B cell (primary cell): ENCODE measurements around the gene SLIT3.

ENCODE experiments used
- EZH2 ChIP-seq: IDR thresholded peaks from 2 replicates; pipeline ENCODE4 v1.6.1; 2012; ENCODE audit warnings: borderline replicate concordance, low read depth, mild to moderate bottlenecking, moderate library complexity, low read length; ENCODE audit not compliant: insufficient read depth, poor library complexity, severe bottlenecking
- TF ChIP-seq, protein P1 (sequence below): fragments of 200-600 bp; IDR thresholded peaks from one replicate; pipeline ENCODE4 v1.8.0; 2022; ENCODE audit warnings: antibody characterized with exemption, mild to moderate bottlenecking

DNA sequence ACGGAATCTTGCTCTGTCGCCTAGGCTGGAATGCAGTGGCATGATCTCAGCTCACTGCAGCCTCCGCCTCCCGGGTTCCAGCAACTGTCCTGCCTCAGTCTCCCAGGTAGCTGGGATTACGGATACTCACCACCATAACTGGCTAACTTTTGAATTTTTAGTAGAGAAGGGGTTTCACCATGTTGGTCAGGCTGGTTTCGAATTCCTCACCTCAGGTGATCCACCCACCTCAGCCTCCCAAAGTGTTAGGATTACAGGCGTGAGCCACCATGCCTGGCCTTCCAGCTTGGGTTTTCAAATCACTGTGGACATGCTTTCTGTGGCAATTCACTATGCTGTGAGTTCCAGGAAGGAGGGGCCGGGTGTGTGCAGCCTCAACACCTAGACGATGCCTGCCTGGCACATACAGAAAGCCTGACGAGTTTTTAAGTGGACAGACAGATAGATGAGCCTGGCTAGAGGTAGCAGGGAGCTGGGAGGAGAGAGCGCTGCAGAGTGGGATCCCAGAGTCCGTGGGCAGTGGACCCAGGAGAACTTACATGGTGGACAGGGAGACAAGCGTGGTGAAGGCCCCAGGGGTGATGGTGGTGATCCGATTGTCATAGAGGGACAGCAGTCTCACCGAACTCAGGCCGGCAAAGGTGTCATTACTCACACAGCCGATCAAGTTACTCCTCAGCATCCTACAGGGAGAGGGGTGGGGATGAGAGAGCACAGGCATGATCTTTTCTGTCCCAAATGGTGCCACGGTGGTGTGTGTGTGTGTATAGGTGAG is 548.3 kb downstream of the SLIT3 start:
- TF ChIP-seq, protein P1, sequence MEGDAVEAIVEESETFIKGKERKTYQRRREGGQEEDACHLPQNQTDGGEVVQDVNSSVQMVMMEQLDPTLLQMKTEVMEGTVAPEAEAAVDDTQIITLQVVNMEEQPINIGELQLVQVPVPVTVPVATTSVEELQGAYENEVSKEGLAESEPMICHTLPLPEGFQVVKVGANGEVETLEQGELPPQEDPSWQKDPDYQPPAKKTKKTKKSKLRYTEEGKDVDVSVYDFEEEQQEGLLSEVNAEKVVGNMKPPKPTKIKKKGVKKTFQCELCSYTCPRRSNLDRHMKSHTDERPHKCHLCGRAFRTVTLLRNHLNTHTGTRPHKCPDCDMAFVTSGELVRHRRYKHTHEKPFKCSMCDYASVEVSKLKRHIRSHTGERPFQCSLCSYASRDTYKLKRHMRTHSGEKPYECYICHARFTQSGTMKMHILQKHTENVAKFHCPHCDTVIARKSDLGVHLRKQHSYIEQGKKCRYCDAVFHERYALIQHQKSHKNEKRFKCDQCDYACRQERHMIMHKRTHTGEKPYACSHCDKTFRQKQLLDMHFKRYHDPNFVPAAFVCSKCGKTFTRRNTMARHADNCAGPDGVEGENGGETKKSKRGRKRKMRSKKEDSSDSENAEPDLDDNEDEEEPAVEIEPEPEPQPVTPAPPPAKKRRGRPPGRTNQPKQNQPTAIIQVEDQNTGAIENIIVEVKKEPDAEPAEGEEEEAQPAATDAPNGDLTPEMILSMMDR = no peak
- TF ChIP-seq EZH2 = no peak
